ENCODE measurements around the gene KIF18A. TPM values are rescaled to one million over a fixed set of nuclear protein-coding genes. Genes with fewer than 3 reads are reported as not detected.
A peak's percentile ranks its signal among the peaks of the same experiment; 100 is the strongest.

KIF18A gene
- total and polyA plus RNA-seq, 2 of the 13 experiments (the other 11 are each of a cell fraction or from before 2014, with no cell fraction given), result 3.4 to 14.4 TPM

DNA sequence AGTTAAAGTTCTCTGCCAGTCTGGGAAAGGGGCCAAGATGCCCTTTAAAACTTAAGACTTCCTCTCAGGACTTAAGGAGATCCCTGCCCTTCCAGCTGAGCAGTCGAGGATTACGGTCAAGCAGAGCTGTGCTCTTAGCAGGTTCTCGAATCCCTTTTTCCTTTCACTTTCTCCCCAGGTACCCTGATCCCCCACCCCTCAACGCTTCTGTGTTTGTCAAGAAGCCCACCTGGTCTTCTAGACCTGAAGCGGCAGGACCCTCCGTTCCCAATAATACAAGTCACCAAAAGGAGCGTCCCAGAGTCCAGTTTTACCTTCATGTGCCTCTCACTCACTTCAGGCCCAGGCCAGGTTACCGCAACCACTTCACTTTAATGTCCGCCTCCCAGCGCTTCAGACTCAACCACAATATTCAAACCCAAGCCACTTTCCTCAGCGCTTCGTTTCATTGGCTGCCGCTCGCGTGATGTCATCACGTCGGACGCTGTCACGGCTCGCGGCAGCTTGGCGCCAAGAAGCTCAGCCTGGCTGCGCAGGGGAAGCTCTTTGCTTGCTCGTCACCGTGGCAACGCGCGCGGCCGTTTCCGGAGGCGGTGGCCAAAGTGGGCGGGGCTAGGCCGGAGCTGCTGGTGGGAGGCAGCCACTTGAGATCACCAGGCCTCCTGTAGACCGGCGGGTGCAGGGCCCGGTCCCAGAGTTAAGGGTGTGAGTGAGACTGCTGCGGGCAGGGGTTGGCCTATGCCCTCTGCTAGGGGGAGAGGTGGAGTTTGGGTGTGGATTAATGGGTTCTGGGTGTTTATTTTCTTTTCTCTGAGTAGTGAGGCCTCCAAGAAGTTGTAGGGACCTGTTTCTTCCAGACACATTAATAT, at the start of gene KIF18A, which contains the start of gene METTL15 (continued):
- TF ChIP-seq, protein P1, sequence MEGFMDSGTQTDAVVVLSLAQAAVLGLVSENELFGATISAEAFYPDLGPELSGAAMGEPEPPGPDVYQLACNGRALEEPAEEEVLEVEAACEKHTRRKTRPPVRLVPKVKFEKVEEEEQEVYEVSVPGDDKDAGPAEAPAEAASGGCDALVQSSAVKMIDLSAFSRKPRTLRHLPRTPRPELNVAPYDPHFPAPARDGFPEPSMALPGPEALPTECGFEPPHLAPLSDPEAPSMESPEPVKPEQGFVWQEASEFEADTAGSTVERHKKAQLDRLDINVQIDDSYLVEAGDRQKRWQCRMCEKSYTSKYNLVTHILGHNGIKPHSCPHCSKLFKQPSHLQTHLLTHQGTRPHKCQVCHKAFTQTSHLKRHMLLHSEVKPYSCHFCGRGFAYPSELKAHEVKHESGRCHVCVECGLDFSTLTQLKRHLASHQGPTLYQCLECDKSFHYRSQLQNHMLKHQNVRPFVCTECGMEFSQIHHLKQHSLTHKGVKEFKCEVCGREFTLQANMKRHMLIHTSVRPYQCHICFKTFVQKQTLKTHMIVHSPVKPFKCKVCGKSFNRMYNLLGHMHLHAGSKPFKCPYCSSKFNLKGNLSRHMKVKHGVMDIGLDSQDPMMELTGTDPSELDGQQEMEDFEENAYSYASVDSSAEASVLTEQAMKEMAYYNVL (CRISPR knock-in tag; IDR thresholded peaks at IDR 0.05; ENCODE audit: borderline replicate concordance), result no peak
- TF ChIP-seq, protein P2, sequence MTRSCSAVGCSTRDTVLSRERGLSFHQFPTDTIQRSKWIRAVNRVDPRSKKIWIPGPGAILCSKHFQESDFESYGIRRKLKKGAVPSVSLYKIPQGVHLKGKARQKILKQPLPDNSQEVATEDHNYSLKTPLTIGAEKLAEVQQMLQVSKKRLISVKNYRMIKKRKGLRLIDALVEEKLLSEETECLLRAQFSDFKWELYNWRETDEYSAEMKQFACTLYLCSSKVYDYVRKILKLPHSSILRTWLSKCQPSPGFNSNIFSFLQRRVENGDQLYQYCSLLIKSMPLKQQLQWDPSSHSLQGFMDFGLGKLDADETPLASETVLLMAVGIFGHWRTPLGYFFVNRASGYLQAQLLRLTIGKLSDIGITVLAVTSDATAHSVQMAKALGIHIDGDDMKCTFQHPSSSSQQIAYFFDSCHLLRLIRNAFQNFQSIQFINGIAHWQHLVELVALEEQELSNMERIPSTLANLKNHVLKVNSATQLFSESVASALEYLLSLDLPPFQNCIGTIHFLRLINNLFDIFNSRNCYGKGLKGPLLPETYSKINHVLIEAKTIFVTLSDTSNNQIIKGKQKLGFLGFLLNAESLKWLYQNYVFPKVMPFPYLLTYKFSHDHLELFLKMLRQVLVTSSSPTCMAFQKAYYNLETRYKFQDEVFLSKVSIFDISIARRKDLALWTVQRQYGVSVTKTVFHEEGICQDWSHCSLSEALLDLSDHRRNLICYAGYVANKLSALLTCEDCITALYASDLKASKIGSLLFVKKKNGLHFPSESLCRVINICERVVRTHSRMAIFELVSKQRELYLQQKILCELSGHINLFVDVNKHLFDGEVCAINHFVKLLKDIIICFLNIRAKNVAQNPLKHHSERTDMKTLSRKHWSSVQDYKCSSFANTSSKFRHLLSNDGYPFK (CRISPR knock-in tag; IDR thresholded peaks at IDR 0.05; ENCODE audit: borderline replicate concordance), result peak; percentile 84; the same call in 1 of the 2 replicates
- TF ChIP-seq, protein P3, sequence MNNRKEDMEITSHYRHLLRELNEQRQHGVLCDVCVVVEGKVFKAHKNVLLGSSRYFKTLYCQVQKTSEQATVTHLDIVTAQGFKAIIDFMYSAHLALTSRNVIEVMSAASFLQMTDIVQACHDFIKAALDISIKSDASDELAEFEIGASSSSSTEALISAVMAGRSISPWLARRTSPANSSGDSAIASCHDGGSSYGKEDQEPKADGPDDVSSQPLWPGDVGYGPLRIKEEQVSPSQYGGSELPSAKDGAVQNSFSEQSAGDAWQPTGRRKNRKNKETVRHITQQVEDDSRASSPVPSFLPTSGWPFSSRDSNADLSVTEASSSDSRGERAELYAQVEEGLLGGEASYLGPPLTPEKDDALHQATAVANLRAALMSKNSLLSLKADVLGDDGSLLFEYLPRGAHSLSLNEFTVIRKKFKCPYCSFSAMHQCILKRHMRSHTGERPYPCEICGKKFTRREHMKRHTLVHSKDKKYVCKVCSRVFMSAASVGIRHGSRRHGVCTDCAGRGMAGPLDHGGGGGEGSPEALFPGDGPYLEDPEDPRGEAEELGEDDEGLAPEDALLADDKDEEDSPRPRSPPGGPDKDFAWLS (CRISPR knock-in tag; IDR thresholded peaks at IDR 0.05; ENCODE audit: borderline replicate concordance), result no peak
- TF ChIP-seq ZBTB3 (CRISPR knock-in tag; IDR thresholded peaks at IDR 0.05; ENCODE audit: borderline replicate concordance, low read depth) (no peak), RBM22 (optimal IDR thresholded peaks at IDR 0.05; ENCODE audit: low read length) (peak; percentile 81), ZNF17 (CRISPR knock-in tag; IDR thresholded peaks at IDR 0.05) (no peak), FOSL1 (CRISPR knock-in tag; IDR thresholded peaks at IDR 0.05; ENCODE audit: borderline replicate concordance) (no peak), ZNF567 (CRISPR knock-in tag; IDR thresholded peaks at IDR 0.05; ENCODE audit: borderline replicate concordance) (0 out of 2 replicates have a peak, but pooled peaks have one; percentile 73), CBX5 (CRISPR knock-in tag; IDR thresholded peaks at IDR 0.05; ENCODE audit: borderline replicate concordance) (peak; percentile 62; the same call in 1 of the 2 replicates), JUNB (CRISPR knock-in tag; IDR thresholded peaks at IDR 0.05; ENCODE audit: borderline replicate concordance) (peak; percentile 46; the same call in 1 of the 2 replicates), PAWR (CRISPR knock-in tag; IDR thresholded peaks at IDR 0.05; ENCODE audit: borderline replicate concordance) (no peak), ZNF563 (CRISPR knock-in tag; IDR thresholded peaks at IDR 0.05) (no peak), BHLHE40 (IDR thresholded peaks at IDR 0.05; ENCODE audit: low read length) (no peak)
- TF ChIP-seq, protein P4, sequence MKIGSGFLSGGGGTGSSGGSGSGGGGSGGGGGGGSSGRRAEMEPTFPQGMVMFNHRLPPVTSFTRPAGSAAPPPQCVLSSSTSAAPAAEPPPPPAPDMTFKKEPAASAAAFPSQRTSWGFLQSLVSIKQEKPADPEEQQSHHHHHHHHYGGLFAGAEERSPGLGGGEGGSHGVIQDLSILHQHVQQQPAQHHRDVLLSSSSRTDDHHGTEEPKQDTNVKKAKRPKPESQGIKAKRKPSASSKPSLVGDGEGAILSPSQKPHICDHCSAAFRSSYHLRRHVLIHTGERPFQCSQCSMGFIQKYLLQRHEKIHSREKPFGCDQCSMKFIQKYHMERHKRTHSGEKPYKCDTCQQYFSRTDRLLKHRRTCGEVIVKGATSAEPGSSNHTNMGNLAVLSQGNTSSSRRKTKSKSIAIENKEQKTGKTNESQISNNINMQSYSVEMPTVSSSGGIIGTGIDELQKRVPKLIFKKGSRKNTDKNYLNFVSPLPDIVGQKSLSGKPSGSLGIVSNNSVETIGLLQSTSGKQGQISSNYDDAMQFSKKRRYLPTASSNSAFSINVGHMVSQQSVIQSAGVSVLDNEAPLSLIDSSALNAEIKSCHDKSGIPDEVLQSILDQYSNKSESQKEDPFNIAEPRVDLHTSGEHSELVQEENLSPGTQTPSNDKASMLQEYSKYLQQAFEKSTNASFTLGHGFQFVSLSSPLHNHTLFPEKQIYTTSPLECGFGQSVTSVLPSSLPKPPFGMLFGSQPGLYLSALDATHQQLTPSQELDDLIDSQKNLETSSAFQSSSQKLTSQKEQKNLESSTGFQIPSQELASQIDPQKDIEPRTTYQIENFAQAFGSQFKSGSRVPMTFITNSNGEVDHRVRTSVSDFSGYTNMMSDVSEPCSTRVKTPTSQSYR (CRISPR knock-in tag; IDR thresholded peaks at IDR 0.05; ENCODE audit: borderline replicate concordance), result no peak
- TF ChIP-seq, protein P5, sequence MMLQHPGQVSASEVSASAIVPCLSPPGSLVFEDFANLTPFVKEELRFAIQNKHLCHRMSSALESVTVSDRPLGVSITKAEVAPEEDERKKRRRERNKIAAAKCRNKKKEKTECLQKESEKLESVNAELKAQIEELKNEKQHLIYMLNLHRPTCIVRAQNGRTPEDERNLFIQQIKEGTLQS (CRISPR knock-in tag; IDR thresholded peaks at IDR 0.05), result no peak
